T-helper 2 cell treated with Interferon-gamma antibody and Interleukin-4, amounts not matched to agents 100 ng/mL and 5 ng/mL, for 36 hours (primary cell): ENCODE measurements around the gene USF1. TPM values are rescaled to one million over a fixed set of nuclear protein-coding genes. Genes with fewer than 3 reads are reported as not detected.

Experiments
- intact Hi-C: fragments of 100-400 bp; cut with micrococcal nuclease; formaldehyde crosslinking; loops from one replicate; pipeline ENCODE4 v1.15.1; 2023
- total RNA-seq: library from RNA; stranded (reverse); gene quantifications from 2 replicates; pipeline ENCODE4 v1.2.3, GENCODE V29; 2022

The USF1 gene
- 75.8 and 78.5 TPM in 2 replicates for total RNA-seq

- intact Hi-C loops, result loop anchor here (1.0 to 10.0 kb wide), 6 partner anchors 22 to 349 kb away; partner anchors contain the start of genes F11R and UFC1
Measured at GRCh38 chr1:161045736-161046604, at the start of gene USF1. USF1 (minus strand) TSS chr1:161045977; CDS start chr1:161043275, 2,702 bp downstream.

- intact Hi-C loops, result loop anchor here (10.0 kb wide), 1 partner anchor 260 kb away; no protein-coding TSS in a partner anchor
Measured at GRCh38 chr1:161095230-161095629, 49.5 kb upstream of the USF1 start.

DNA sequence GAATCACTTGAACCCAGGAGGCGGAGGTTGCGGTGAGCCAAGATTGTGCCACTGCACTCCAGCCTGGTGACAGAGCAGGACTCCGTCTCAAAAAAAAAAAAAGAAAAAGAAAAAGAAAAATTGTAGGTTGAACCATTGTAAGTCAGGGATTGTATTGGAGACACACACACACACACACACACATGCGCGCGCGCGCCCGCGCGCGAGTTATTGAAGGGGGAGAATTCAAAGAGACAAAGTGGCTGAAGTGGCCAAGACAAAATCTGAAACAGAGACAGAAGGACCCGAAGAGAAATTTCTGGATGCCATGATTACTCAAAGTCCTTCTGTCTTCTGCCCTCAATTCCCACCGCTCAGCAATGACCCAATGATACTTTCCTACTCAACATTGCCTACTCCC, 48.7 kb upstream of the USF1 start:
- intact Hi-C loops, result loop anchor here (10.0 kb wide), 1 partner anchor 260 kb away; no protein-coding TSS in a partner anchor

GRCh38 chr1:161092621-161093028, 46.8 kb upstream of the USF1 start:
- intact Hi-C loops, result loop anchor here (10.0 kb wide), 1 partner anchor 258 kb away; no protein-coding TSS in a partner anchor

- intact Hi-C loops, result loop anchor here (10.0 kb wide), 1 partner anchor 257 kb away; no protein-coding TSS in a partner anchor
Measured at GRCh38 chr1:161091796-161092507, 46.2 kb upstream of the USF1 start.

DNA sequence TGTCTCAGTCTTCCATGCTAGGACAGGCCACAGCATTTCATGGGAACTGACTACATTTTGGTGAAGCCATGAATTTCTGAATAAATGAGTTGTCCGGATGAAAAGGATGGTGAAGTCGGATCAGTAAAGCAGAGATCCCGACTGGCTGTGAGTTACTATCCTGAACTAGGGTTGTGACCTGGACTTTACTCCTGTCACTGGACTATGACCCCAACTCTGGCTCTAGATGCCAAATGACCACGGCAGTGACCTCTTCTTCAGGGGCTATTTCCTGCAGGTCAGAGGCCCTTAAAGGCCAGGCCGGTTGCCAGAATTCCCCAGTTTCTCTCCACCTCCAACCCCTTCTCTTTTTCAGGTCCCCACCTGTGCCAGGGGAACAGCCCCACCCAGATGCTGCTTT, 45.3 kb upstream of the USF1 start:
- intact Hi-C loops, result loop anchor here (10.0 kb wide), 1 partner anchor 256 kb away; no protein-coding TSS in a partner anchor

DNA sequence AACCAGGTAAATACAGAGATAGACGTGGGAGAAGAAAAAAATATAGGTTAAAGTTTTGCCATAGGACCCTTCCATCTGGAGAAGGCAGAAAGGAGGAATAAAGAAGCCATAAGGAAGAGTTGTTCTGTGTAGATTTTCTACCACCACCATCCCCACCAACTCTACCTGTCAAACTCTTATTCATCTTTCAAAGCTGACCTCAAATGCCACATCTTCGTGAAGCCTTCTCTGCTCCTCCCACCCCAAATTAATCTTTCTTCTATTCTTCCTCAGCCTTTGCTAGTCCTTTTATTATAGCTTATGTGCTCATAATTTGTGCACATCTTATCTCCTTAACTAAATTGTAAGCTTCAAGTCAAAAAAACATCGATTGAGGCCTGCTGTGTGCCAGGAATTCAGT, 44.8 kb upstream of the USF1 start:
- intact Hi-C loops, result loop anchor here (10.0 kb wide), 1 partner anchor 256 kb away; no protein-coding TSS in a partner anchor

DNA sequence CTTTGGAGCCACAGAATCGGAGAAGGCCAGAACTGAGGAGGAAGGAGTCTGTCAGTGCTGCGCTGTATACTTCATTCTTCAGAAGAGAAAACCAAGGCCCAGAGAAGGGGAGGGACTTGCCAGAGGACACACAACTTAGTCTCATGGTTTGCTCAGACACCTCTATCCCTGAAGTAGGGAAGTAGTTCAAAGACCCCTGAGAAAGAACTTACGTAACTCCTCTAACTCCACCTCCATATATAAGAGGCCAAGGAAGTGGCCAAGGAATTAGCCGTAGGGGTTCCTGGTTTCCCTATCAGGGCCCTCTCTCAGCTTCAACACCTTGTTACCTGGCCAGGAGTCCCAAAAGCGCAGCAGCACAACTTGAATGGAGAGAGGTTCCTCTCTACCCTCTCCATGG, 44.2 kb upstream of the USF1 start:
- intact Hi-C loops, result loop anchor here (10.0 kb wide), 1 partner anchor 255 kb away; no protein-coding TSS in a partner anchor

DNA sequence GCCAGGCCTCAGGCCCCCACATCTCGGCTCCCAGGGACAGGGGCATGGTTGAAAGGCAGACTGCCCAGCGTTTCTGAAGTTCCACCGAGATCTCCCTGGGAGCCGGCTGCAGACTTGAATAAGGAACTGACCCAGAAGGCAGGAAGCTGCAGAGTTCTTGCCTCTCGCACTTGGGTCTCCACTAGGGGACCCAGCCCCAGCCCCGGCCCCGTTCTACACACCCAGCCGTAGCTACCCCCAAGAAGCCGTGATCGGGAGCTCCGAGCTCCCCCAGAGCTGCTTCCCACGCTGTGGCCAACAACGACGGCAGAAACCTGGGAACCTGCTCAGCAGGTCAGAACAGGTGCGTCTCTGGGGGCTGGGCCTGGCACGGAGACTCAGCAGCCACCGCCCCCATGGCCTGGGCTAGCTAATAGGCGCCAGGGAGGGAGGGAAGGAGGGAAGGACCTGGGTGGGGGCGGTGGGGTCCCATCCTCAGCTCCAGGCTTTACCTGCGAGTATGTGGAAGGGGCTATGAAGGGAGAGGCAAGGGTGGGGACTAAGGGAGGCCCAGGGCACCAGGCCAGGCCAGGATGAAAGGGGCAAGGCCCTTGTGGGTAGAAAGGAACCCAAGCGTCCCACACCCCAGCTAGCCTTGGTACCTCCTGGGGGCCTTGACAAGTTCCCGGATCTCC, 43.6 kb upstream of the USF1 start, which contains the start of gene NECTIN4:
Gene NECTIN4 (minus strand): TSS at position 308 of the 674 bp plus-strand sequence. CDS start 262 bp downstream, at position 46.
- intact Hi-C loops, result no loop called here

GRCh38 chr1:161088587-161089110, 42.9 kb upstream of the USF1 start:
- intact Hi-C loops, result no loop called here

GRCh38 chr1:161086457-161086856, 40.7 kb upstream of the USF1 start:
- intact Hi-C loops, result no loop called here

GRCh38 chr1:161085165-161085564, 39.4 kb upstream of the USF1 start:
- intact Hi-C loops, result no loop called here

- intact Hi-C loops, result no loop called here
Measured at GRCh38 chr1:161084597-161084988, 38.8 kb upstream of the USF1 start.

DNA sequence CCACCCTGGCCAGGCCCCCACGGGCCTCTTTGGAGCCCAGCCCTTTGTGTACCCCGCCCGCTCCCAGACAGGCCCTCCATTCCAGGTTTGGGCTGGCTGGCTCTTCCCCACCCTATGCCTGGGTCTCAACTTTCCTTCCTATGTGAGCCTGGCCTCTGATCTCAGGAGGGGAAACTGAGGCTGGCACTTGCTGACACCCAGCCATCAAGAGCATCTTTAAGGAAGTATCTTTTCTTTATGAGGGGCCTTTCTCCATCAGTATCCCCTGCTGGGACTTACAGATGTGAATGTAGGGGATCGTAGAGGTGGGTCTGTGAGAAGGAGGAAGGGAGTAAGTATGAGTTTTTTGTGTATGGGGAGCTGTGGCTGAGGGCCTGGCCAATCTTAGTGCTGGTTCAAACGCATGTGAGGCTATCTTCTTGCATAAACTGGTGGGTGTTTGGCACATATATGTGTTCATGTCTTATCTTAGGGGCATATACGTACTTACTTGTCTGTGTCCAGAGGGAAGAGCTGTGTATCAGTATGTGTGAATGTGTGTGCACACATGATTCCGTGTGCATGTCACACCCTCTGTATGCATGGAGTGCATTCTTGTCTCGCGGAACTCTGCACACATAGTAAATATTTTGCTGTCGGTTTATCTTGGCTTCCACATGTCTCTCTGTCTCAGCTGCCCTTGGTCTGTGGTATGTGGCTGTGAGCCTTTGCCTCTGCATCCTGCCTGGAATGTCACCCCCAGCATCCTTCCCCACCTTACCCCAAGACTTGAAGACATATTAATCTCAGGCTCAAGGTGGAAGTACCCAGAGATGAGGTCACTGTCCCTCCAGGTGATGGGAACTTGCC, 38.2 kb upstream of the USF1 start:
- intact Hi-C loops, result no loop called here

DNA sequence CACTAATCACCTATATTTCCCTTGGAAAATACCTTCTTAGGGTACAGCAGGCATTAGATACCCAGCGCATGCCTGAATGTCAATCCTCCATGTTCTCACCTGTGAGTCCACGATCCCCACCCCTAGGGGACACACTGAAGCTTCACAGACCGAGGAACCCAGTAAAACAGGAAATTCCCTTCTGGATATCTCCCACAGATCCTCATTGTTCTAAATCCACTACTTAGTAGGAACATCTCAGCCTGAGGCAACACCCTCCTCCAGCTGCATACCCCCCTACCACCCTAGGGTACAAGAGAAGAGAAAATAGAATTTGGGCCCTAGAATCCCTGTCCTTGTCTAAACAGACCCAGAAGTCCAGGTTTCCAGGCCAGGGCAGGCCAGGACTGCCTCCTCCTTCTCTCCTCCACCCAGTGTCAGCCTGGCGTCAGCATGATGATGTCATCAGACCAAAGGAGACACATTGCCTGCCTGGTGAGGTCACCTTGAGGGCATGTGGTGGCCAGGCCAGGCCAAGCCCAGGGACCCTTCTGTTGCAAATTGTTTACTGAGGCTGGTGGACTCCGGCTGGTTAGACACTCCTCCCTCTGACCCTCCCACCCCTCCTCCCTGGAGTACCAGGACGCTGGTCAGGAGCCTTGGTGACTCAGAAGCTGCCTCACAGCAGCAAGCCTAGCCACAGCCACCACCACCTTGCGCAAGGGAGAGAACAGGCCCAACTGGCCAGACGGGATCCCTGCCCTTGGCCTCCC, 37.4 kb upstream of the USF1 start:
- intact Hi-C loops, result no loop called here

- intact Hi-C loops, result no loop called here
Measured at GRCh38 chr1:161082483-161082882, 36.7 kb upstream of the USF1 start.

DNA sequence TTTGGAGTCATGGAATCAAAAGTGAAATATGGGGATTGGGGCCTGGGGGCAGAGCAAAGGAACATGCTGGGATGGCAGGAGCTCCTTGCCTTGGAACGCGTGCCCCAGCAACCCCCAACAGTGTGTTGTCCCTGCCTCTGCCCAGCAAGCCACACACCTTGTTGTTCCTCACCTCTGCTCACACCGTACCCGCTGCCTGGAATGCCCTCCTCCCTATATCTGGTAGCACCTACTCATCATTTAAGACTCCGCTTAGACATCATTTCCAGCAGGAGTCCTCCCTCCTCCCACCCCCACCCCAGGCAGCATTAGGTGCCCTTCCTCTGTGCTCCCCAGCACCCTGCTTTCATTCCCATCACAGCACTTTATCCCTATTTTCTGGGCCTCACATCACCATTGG, 35.7 kb upstream of the USF1 start:
- intact Hi-C loops, result no loop called here

GRCh38 chr1:161080441-161081405, 34.9 kb upstream of the USF1 start:
- intact Hi-C loops, result no loop called here
